ENCODE results near the gene ABCA1. TPM values are rescaled to one million over a fixed set of nuclear protein-coding genes. Genes with fewer than 3 reads are reported as not detected.
A peak's percentile ranks its signal among the peaks of the same experiment; 100 is the strongest.

The ABCA1 gene
- total RNA-seq, 1 donor from 2014 or later = 21.9 TPM

DNA sequence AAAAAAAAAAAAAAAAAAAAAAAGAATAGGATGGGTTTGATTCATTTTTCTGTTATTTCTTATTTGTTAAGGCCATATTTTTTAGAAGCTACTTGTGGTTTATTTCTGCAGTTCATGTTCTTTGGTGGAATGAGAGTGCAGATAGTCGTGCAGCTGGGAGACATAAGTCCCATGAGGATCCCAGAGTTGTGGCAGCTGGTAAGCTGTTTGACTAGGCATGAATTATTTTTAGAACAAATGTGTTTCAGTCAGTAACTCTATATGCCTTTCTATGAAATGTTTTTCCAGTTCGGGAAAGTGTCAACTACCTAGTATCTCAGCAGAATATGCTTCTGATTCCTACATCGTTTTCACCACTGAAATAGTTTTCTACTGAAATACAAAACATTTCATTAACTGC, 169.0 kb downstream of the ABCA1 start:
- no peaks in the 10 kb centered on the region for H3K36me3 ChIP-seq (ENCODE audit: control insufficient read depth, insufficient read depth, low read length)
- DNase-seq (ENCODE audit: low read depth) = no peak
- no peaks in the 10 kb centered on the region for H3K27me3 ChIP-seq (ENCODE audit: control insufficient read depth, insufficient read depth, low read length)
- TF ChIP-seq CTCF (IDR thresholded peaks at IDR 0.05; ENCODE audit: insufficient read depth, low read length, poor library complexity, severe bottlenecking) = no peak
- H3K4me3 ChIP-seq (ENCODE audit: low read depth, low read length) = no peak overlapping the region

GRCh38 chr9:104750185-104750767, 177.7 kb downstream of the ABCA1 start:
- no peak for TF ChIP-seq CTCF (IDR thresholded peaks at IDR 0.05; ENCODE audit: insufficient read depth, low read length, poor library complexity, severe bottlenecking)
- no peak for DNase-seq (ENCODE audit: low read depth)
- no peaks in the 10 kb centered on the region for H3K27me3 ChIP-seq (ENCODE audit: control insufficient read depth, insufficient read depth, low read length)
- H3K4me3 ChIP-seq (ENCODE audit: low read depth, low read length) = no peak overlapping the region
- no peaks in the 10 kb centered on the region for H3K36me3 ChIP-seq (ENCODE audit: control insufficient read depth, insufficient read depth, low read length)

GRCh38 chr9:104748359-104749031, 179.5 kb downstream of the ABCA1 start:
- Histone ChIP-seq H3K27me3 (ENCODE audit: control insufficient read depth, insufficient read depth, low read length) (no peaks in the 10 kb centered on the region), H3K36me3 (ENCODE audit: control insufficient read depth, insufficient read depth, low read length) (no peaks in the 10 kb centered on the region), H3K4me3 (ENCODE audit: low read depth, low read length) (peak overlapping the region; percentile 82)
- no peak for TF ChIP-seq CTCF (IDR thresholded peaks at IDR 0.05; ENCODE audit: insufficient read depth, low read length, poor library complexity, severe bottlenecking)
- no peak for DNase-seq (ENCODE audit: low read depth)

GRCh38 chr9:104747565-104748358, 180.2 kb downstream of the ABCA1 start, which contains the start of gene NIPSNAP3A:
NIPSNAP3A (plus strand) TSS chr9:104747683; CDS start chr9:104747793, 110 bp downstream.
- Histone ChIP-seq H3K27me3 (ENCODE audit: control insufficient read depth, insufficient read depth, low read length) (no peaks in the 10 kb centered on the region), H3K36me3 (ENCODE audit: control insufficient read depth, insufficient read depth, low read length) (no peaks in the 10 kb centered on the region), H3K4me3 (ENCODE audit: low read depth, low read length) (peak within 1 kb of the TSS; percentile 82)
- DNase-seq (ENCODE audit: low read depth) = no peak
- no peak for TF ChIP-seq CTCF (IDR thresholded peaks at IDR 0.05; ENCODE audit: insufficient read depth, low read length, poor library complexity, severe bottlenecking)

GRCh38 chr9:104747245-104747564, 180.8 kb downstream of the ABCA1 start:
- Histone ChIP-seq H3K36me3 (ENCODE audit: control insufficient read depth, insufficient read depth, low read length) (no peaks in the 10 kb centered on the region), H3K27me3 (ENCODE audit: control insufficient read depth, insufficient read depth, low read length) (no peaks in the 10 kb centered on the region), H3K4me3 (ENCODE audit: low read depth, low read length) (peak overlapping the region; percentile 82)
- TF ChIP-seq CTCF (IDR thresholded peaks at IDR 0.05; ENCODE audit: insufficient read depth, low read length, poor library complexity, severe bottlenecking) = no peak
- no peak for DNase-seq (ENCODE audit: low read depth)

All from kidney epithelial cell (primary cell).